ENCODE results near the gene HSD17B14. TPM values are rescaled to one million over a fixed set of nuclear protein-coding genes. Genes with fewer than 3 reads are reported as not detected.

Gene HSD17B14
- total and polyA plus RNA-seq, 2 experiments from 2014 or later: 31.7 to 43.1 TPM

DNA sequence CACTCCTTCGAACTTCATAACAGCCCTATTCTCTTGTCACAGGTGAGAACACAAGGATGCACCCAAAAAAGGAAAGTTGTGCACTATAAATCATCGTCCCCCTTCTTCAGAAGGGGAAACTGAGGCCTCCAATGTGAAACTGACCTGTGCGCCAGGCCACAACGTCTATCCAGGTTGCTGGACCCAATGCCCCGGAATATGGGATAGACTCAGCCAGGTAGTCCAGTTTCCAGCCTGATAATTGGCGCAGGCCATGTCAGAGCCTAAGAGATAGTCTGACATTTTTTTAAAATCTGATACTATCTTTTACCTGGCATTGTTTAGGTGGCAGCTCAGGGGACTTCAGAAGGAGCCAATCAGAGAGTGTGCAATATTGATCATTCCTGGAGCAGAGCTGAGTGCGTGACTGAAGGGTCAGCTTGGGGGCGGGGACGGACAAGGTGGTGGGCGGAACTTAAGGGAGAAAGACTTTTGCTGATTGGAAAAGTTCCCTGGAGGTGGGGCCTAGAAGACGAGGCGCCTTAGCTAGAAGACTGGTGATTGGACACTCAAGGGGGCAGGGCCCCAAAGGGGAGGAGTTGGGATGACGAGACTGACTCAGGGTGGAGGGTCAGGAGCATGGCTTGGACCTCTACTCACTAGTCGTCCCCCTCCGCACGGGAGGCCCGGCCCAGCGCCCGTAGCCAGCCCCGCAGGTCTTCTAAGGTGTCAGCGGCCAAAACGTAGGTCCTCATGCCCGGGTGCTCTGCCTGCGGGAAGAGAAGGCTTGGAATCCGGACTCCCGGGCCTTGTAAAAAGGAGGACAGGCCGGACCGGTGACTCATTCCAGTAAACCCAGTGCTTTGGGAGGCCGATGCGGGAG lies 23.7 kb upstream of the HSD17B14 start:
- Histone ChIP-seq H3K36me3 (peaks cover 4% of the 10 kb centered on the region), H3K9me3 (ENCODE audit: low read depth) (no peaks in the 10 kb centered on the region), H3K4me1 (ENCODE audit: low read depth) (peaks cover 5% of the 10 kb centered on the region), H3K4me3 (no peak overlapping the region), H3K27me3 (no peaks in the 10 kb centered on the region), H3K27ac (no peak overlapping the region)
- TF ChIP-seq, protein P1, sequence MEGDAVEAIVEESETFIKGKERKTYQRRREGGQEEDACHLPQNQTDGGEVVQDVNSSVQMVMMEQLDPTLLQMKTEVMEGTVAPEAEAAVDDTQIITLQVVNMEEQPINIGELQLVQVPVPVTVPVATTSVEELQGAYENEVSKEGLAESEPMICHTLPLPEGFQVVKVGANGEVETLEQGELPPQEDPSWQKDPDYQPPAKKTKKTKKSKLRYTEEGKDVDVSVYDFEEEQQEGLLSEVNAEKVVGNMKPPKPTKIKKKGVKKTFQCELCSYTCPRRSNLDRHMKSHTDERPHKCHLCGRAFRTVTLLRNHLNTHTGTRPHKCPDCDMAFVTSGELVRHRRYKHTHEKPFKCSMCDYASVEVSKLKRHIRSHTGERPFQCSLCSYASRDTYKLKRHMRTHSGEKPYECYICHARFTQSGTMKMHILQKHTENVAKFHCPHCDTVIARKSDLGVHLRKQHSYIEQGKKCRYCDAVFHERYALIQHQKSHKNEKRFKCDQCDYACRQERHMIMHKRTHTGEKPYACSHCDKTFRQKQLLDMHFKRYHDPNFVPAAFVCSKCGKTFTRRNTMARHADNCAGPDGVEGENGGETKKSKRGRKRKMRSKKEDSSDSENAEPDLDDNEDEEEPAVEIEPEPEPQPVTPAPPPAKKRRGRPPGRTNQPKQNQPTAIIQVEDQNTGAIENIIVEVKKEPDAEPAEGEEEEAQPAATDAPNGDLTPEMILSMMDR (IDR thresholded peaks at IDR 0.05; ENCODE audit: low read depth, low read length): no peak
- no peak for DNase-seq (ENCODE audit: low read depth in 1 of 2, low spot score in 1 of 2)

DNA sequence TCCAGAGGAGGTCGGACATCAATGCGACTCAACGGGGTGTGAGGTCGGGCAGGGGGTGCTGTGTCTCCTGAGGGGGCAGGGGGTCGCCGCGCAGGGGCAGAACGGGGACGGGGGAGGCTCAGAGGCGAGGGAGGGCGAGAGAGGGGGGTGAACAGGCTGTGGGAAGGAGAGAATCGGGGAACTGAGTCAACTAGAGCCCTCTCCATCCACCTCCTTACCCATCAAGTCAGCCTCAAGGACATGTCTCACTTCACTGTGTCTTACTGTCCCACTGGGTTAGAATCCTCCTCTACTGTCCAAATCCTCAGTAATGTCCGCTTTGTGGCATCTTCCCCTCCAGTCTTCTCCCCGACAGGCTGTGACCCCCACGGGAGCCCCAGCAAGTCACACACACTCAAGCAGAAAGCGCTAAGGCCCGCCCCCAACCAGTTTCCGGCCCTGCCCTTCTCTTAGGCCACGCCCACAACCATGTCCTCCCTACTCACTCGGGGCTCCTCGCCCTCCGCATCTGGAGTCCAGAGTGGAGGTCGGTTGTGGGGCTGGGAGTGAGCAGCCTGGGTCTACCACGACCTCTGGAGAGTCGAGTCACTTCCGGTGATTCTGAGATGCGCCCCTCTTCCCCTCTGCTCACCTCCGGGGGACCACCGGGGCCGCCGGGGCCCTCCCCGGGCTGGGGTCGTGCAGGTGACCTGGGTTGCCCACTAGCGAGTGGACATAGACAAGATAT lies 22.9 kb upstream of the HSD17B14 start:
- no peaks in the 10 kb centered on the region for H3K36me3 ChIP-seq
- no peak overlapping the region for H3K27ac ChIP-seq
- no peaks in the 10 kb centered on the region for H3K27me3 ChIP-seq
- H3K9me3 ChIP-seq (ENCODE audit: low read depth): no peaks in the 10 kb centered on the region
- no peak for DNase-seq (ENCODE audit: low read depth in 1 of 2, low spot score in 1 of 2)
- TF ChIP-seq, protein P1 (IDR thresholded peaks at IDR 0.05; ENCODE audit: low read depth, low read length): no peak
- H3K4me1 ChIP-seq (ENCODE audit: low read depth): peaks cover 5% of the 10 kb centered on the region
- no peak overlapping the region for H3K4me3 ChIP-seq

DNA sequence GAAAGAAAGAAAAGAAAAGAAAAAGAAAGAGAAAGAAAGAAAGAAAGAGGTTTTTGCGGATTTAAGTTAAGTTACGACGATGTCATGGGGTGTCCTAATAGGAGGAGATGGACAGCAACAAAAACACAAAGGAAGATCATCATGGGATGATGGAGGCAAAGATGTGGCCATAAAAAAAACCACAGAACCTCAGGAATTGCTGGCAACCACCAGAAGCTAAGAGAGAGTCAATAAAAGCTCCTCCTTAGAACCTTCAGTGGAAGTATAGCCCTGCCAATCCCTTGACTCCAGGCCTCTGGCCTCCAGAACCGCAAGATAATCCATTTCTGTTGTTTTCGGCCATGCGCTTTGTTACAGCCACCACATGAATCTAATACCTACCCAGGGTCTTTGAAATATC lies 20.6 kb upstream of the HSD17B14 start:
- no peak for DNase-seq (ENCODE audit: low read depth in 1 of 2, low spot score in 1 of 2)

DNA sequence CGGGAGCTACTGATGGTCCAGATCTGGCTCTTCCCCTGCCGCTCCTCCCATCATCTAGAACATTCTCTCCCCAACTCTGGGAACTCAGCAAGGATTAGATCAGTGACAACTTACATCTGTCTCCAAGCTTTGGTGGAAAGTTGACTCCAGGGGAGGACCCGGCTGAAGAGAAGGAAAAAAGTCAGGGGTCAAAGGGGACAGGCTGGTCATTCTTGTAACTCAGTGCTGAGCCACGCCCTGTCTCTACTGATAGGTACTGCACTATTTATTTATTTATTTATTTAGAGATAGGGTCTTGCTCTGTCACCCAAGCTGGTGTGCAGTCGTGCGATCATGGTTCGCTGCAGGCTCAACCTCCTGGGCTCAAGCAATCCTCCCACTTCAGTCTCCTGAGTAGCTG lies 17.8 kb upstream of the HSD17B14 start:
- Histone ChIP-seq H3K4me1 (ENCODE audit: low read depth) (peaks cover 5% of the 10 kb centered on the region), H3K36me3 (no peaks in the 10 kb centered on the region), H3K4me3 (no peak overlapping the region), H3K27me3 (no peaks in the 10 kb centered on the region), H3K27ac (no peak overlapping the region), H3K9me3 (ENCODE audit: low read depth) (no peaks in the 10 kb centered on the region)
- TF ChIP-seq, protein P1 (IDR thresholded peaks at IDR 0.05; ENCODE audit: low read depth, low read length): no peak
- DNase-seq (ENCODE audit: low read depth in 1 of 2, low spot score in 1 of 2): no peak

More for the DNA sequence above, 20.6 kb upstream of the HSD17B14 start:
- Histone ChIP-seq H3K9me3 (ENCODE audit: low read depth) (no peaks in the 10 kb centered on the region), H3K4me3 (no peak overlapping the region), H3K27me3 (no peaks in the 10 kb centered on the region), H3K27ac (no peak overlapping the region), H3K4me1 (ENCODE audit: low read depth) (peaks cover 5% of the 10 kb centered on the region), H3K36me3 (no peaks in the 10 kb centered on the region)
- TF ChIP-seq, protein P1 (IDR thresholded peaks at IDR 0.05; ENCODE audit: low read depth, low read length): no peak

DNA sequence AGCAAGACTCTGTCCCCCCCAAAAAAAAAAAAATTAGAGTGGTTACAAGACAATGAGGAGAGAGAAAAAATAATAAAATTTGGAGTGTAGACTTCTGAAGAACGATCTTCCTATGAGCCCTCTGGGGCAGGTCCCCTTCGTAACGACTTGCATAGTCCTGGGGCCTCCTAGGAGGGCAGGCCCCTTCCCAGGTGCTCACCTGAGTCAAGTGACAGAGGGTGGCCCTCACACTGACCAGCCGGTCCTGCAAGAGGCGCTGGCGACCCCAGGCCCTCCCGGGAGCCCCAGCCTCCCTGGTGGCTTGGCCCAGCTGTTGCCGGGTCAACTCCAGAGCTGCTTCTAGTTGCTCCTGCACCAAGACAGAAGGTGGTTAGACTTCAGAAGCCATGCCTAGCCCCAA lies 17.2 kb upstream of the HSD17B14 start:
- TF ChIP-seq, protein P1 (IDR thresholded peaks at IDR 0.05; ENCODE audit: low read depth, low read length): no peak

More for the DNA sequence above, 17.2 kb upstream of the HSD17B14 start:
- Histone ChIP-seq H3K4me1 (ENCODE audit: low read depth) (peaks cover 5% of the 10 kb centered on the region), H3K27ac (no peak overlapping the region), H3K4me3 (no peak overlapping the region), H3K36me3 (no peaks in the 10 kb centered on the region), H3K27me3 (no peaks in the 10 kb centered on the region), H3K9me3 (ENCODE audit: low read depth) (no peaks in the 10 kb centered on the region)
- DNase-seq (ENCODE audit: low read depth in 1 of 2, low spot score in 1 of 2): no peak
